ENCODE data around the gene BPIFB4.

DNA sequence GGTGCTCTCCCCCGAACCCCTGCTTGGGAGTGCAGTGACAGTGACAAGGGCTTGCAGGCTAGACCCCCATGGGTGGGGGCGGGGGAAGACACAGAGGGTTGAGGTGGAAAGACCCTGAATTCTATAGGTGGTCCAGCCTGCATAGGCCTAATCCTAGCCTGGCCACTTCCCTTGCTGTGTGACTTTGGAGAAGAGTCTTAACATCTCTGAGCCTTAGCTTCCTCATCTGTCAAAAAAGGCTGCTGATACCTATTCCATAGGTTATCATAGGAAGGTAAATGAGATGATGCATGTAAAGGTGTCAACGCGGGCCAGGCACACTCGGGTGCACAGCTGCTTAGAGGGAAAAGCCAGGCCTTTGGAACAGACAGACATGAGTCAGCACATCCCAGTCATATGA is 15.8 kb downstream of the BPIFB4 start:
- TF ChIP-seq, protein P1, sequence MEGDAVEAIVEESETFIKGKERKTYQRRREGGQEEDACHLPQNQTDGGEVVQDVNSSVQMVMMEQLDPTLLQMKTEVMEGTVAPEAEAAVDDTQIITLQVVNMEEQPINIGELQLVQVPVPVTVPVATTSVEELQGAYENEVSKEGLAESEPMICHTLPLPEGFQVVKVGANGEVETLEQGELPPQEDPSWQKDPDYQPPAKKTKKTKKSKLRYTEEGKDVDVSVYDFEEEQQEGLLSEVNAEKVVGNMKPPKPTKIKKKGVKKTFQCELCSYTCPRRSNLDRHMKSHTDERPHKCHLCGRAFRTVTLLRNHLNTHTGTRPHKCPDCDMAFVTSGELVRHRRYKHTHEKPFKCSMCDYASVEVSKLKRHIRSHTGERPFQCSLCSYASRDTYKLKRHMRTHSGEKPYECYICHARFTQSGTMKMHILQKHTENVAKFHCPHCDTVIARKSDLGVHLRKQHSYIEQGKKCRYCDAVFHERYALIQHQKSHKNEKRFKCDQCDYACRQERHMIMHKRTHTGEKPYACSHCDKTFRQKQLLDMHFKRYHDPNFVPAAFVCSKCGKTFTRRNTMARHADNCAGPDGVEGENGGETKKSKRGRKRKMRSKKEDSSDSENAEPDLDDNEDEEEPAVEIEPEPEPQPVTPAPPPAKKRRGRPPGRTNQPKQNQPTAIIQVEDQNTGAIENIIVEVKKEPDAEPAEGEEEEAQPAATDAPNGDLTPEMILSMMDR (conservative IDR thresholded peaks at IDR 0.05 in 1 of 2, IDR thresholded peaks at IDR 0.05 in 1 of 2; ENCODE audit: low read depth in 1 of 2, low read length in 2 of 2) = no peak
- no peak for TF ChIP-seq EZH2 (IDR thresholded peaks at IDR 0.05; ENCODE audit: low read length, missing control alignments)

Data from fibroblast of lung (primary cell).